Fibroblast of pulmonary artery (primary cell): Measurements from ENCODE around the gene ANO10.

Source experiments
- DNase-seq: peaks from one replicate; pipeline ENCODE4 v3.0.0-alpha.2; 2010; ENCODE audit warnings: low read depth
- H3K4me3 ChIP-seq: replicated peaks from 2 replicates; pipeline ENCODE4 v1.5.1; 2011; ENCODE audit warnings: low read depth, mild to moderate bottlenecking, control low read depth, low read length, moderate library complexity
- TF ChIP-seq, protein P1 (sequence below): IDR thresholded peaks from 2 replicates; pipeline ENCODE4 v1.5.1; 2011; ENCODE audit warnings: mild to moderate bottlenecking, control low read depth, low read length, inconsistent platforms; ENCODE audit errors: missing control alignments

The ANO10 gene

DNA sequence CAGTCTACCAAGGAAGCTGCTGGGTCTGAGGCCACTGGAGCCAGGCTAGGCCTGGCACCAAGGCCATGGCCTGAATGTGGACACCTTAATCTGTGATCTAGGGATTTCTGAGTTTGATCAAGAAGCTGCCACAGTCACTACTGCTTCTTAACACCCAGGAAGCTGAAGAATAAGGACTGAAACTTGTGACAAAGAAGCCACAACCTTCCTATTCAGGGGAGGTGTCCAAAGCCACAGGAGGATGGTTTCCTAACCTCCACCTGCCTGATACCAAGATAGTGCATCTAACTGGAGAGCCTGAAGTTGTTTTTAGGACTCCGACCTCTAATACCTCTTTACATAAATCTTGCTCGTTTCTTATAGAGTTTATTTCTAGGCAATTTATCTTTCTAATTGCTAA, 5.5 kb upstream of the ANO10 start:
- no peak overlapping the region for H3K4me3 ChIP-seq
- TF ChIP-seq, protein P1, sequence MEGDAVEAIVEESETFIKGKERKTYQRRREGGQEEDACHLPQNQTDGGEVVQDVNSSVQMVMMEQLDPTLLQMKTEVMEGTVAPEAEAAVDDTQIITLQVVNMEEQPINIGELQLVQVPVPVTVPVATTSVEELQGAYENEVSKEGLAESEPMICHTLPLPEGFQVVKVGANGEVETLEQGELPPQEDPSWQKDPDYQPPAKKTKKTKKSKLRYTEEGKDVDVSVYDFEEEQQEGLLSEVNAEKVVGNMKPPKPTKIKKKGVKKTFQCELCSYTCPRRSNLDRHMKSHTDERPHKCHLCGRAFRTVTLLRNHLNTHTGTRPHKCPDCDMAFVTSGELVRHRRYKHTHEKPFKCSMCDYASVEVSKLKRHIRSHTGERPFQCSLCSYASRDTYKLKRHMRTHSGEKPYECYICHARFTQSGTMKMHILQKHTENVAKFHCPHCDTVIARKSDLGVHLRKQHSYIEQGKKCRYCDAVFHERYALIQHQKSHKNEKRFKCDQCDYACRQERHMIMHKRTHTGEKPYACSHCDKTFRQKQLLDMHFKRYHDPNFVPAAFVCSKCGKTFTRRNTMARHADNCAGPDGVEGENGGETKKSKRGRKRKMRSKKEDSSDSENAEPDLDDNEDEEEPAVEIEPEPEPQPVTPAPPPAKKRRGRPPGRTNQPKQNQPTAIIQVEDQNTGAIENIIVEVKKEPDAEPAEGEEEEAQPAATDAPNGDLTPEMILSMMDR: no peak
- DNase-seq: no peak

DNA sequence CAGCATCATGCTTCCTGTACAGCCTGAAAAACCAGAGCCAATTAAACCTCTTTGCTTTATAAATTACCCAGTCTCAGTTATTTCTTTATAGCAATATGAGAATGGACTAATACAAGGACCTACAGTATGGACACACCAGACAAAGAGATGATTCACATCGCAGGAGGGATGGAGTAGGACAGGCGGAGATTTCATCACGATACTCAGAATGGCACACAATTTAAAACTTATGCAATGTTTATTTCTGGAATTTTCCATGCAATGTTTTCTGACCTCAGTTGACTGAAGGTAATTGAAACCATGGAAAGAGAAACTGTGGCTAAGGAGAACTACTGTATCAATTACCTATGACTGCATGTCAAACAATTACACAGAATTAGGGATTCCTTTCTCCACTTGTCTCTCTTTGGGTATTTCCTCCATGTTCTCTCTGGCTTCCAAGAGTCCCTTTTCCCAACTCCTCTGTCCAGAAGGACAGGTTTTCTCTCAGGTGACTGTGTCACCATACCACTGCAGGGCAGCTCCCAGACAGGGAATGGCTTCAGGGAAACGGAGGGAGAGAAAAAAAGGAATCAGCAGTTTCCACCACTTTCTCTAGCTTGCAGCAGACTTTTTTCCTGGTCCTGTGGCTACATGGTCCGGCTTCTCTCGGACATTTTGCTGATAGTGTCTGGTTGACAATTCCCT, 3.0 kb upstream of the ANO10 start:
- H3K4me3 ChIP-seq: no peak overlapping the region
- TF ChIP-seq, protein P1: no peak
- no peak for DNase-seq

DNA sequence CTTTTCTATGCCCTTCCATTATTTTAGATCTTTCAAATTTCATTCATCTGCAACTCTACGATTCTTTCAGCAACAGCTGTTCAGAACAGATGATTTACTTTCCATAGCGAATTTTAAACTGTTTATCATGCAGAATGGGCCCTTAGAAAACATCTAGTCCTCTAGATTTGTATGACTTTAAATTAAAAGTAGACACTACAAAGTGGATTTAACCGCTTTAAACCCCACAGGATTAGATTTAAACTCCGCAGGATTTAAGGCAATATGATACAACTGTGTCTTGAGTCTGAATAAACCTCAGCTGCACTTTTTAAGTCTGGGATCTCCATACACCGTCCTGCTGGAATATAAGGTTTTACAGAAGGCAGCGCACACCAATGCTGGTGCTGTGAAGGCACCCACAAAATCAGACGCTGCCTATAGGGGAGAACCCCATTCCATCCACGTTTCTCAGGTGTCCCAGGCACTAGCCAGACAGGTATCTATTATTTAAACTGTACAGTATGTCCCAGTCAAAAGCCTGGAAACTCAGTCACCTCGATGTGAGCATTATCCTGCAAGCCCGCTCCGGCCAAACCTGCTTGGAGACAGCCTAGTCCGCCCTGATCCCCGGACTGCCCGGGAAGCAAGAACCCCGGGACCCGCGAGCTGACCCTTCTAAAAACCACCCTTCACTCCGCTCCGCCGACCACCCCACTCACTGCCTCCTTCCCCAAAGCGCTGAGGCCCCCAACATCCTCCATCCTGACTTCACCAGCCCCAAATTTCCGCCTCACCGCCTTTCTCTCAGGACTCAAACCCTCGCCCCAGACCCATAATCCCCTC, 768 bp downstream of the ANO10 start:
- peak overlapping the region; percentile 89 for H3K4me3 ChIP-seq
- peak; percentile 21 for DNase-seq
- TF ChIP-seq, protein P1: no peak

DNA sequence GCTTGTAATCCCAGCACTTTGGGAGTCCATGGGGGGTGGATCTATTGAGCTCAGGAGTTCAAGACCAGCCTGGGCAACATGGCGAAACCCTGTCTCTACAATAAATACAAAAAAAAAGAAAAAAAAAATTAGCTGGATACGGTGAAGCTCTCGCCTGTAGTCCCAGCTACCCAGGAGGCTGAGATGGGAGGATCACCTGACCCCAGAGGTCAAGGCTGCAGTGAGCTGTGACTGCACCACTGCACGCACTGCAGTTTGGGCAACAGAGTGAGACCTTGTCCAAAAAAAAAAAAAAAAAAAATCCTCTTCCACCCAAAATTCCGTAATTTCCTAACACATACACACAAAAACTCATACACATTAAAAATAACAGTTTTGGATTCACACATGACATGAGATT, 2.2 kb downstream of the ANO10 start:
- H3K4me3 ChIP-seq: no peak overlapping the region
- no peak for DNase-seq
- TF ChIP-seq, protein P1: no peak

DNA sequence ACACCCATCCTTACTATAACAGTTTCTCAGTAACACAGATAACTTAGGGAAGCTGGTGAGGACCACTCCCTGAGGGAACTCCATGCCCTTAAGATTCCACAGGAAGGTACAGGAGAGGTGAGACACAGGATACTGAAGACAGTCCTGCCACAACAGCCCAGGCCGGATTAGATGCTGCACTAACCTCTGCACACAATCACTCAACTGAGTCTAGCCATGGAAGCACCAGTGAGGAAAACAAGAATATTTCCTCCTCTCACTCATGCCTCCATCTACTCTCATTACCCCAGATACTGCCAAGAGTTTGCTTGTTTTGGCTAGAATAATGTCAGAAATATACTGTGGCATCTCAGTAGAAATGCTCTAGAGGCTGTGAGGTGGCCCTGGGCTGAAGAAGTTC, 3.7 kb downstream of the ANO10 start:
- TF ChIP-seq, protein P1: no peak
- no peak overlapping the region for H3K4me3 ChIP-seq
- DNase-seq: no peak

DNA sequence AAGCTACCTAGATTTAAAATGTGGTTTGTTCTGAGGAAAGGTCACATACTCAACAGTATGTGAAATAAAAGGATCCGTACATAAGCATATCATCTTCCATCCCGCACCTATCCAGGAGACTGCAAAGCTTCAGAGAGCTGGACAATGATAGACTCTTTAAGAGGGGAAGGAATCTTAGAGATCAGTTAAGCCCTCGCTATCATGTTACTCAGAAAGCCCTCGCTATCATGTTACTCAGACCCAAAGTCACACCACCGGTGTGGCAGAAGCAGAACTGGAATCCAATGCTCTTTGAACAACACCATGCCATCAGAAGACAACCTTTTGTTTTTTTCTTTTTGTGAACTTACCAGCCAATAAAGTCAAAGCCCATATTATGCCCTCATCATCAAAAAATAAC, 5.8 kb downstream of the ANO10 start:
- TF ChIP-seq, protein P1: no peak
- DNase-seq: no peak

More for the DNA sequence above, 5.8 kb downstream of the ANO10 start:
- no peak overlapping the region for H3K4me3 ChIP-seq
